Measurements from ENCODE around the gene RBM47.
"Not testable (repeated sequence)": the region's sequence is repeated elsewhere in the genome, so short reads cannot be mapped to it uniquely, and the experiment has no call there.

The RBM47 gene

DNA sequence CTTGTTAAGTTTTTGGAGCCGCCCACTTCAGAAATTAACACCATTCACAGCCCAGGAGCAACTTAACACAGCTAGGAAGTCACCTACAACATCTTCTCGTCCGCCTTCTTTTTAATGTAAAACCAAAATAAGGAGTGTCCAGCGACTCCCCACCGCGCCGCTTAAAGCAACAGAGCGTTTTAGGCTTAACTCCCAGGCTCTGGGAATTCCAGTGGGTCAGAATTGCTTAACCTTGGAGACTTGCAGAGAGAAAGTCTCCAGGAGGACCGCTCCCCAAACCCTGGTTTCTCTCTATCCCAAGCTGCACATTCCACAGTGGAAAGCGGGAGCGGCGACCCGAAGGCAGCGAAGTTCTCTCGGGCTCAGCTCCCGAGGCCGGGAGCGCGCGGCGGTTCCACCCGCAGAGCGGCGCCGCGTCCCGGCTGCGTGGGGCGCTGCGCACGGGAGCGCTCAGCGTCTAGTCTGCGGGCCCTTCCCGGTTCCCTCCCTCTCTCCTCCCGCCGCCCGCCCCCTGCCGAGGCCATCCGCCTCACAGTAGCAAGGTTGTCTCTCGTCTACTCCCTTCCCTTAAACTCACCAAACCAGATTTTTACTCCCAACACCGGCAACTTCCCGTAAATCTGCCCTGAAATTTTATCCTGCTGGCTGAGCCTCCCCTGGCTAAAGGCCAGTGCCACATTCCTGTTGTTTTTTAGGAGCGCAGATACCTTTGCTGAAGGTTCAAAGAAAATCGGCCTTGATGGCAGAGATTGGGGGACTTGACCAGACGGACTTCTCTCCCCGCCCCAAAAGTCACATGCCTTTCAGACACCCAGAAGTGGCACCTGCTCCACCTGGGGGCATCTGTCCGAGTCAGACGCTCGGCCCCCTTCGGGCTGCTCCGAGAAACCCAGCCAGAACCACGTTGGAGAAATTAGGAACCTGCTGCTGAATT, at the start of gene RBM47:
Gene RBM47 (minus strand): TSS at position 464 of the 934 bp plus-strand sequence. CDS start 190,971 bp downstream, outside the sequence.
- peak in 1 of 2 donors; percentile 30 for DNase-seq

DNA sequence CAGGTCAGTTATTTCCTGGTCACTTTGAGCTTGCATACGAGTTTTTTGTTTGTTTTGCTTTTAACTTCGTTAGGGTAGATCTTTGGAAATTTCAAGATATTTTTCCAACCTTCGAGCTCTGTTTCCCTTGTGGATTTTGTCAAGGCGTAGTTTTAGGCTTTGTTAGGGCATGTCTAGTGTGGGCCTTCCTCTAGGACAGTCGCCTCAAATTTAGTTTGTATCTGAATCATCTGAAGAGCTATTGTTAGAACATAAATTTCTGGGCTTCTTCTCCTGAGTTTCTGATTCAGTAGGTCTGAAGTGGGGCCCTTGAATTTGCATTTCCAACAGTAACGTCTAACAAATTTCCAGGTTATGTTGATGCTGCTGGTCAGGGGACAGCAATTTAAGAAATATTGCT, 48.8 kb upstream of the RBM47 start:
- no peak for DNase-seq

- DNase-seq: no peak
These were observed 45.5 kb upstream of the RBM47 start for GRCh38 chr4:40675166-40675565.

GRCh38 chr4:40672528-40673522, 43.2 kb upstream of the RBM47 start:
- no peak for DNase-seq

DNA sequence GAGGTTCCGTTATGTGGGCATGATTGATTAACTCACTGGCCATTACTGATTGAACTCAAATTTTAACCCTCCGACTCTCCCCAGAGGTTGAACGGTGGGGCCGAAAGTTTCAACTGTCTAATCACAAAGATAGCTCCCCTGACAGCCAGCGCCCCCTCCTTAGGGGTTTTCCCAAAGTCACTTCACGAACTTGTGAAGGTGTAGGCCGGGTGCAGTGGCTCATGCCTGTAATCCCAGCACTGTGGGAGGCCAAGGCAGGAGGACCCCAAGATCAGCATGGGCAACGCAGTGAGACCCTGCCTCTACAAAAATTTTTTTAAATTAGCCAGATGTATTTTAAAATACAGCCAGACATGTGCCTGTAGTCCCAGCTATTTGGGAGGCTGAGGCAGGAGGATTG, 39.8 kb upstream of the RBM47 start:
- DNase-seq: no peak

DNA sequence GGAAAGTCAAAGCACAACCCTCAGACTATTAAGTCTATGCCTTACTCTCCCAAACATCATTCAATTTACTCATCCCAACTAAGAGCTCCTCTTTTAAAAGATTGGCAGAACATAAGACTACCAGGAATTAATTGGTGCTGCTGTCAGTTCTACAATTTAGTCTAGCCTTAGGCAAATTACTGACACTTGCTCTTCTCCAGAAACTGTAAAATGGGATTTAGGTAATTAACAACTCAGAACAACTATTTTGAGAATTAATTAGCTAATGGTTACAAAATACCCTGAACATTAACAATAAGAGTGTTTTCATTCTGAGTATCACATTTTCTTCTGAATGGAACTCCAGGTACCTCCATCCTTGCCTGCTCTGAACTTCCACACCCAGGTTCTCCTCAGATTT, 36.2 kb upstream of the RBM47 start:
- DNase-seq: no peak

DNA sequence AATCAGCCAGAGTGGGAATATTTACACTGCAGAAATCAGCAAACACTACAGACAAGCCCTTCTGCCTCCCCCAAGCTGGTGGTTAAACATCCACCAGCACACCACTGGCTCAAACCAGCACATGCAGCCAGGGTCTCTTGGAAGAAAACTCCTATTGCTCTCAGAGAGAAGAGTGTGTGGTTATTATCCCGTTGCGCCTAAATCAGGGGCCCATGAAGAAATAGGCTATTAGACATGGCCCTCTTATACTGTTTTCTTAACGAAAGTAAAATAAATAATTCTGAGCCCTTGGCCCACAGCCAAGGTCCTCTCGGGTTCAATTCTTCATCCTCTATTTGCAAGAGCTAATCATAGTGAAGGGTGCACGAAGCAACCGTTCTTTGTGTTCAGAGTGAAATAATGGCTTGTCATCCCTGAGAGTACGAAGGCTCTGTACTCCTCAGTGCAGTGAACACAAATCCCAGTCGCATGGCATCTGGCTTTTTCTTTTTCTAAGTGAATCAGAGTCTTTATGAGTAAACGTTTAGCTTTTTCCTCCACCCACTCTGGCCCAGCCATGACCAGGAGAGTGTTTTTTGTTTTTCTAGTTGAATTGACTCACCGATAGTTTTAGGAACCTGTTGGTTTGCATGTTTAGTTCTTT, 33.4 kb upstream of the RBM47 start:
- DNase-seq: no peak

DNA sequence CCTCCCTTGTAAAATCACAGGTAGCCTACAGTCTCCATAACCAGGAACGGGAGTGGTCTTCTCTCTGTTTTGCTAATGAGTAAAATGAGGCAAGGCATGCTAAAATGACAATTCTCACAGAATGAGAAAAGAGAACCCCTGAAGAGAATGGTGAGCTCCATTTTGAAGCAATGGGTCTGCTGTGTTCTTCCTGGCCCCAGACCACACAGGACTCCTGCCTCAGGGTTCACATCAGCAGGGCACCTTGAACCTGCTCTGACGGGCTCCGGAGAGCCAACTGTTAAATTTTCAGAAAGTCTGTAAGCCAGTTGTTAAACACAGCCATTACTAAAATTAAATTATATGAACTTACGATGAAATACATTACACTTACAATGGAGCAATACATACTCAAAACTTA, 32.1 kb upstream of the RBM47 start:
- no peak for DNase-seq

DNA sequence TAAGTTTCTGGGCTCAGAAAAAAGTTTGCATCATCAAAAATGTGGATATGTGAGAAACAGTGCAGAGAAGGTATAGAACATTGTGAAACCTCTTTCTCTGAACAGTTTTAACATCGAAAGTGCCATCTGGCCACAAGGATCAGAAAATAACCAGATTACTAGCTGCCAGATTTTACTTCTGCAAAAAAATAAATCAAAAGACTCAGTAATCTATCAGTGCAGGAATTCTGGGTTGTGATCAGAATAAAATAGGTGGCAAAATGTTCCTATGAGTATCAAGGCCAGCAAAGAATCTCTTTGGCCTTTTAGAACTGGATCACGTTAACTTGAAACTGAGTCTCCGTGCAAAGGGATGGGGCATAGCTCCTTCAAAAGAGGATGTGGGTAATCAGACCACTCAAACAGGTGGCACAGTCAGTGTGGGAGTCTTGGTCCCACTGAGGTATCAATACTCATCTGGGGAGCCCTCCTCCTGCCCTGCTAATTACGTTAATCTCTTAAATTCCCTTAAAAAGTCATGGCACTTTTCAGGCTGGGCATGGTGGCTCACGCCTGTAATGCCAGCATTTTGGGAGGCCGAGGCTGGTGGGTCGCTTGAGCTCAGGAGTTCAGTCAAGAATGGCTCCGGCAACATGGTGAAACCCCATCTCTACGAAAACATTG, 26.7 kb upstream of the RBM47 start:
- DNase-seq: no peak

GRCh38 chr4:40651280-40651679, 21.6 kb upstream of the RBM47 start:
- DNase-seq: no peak

GRCh38 chr4:40649321-40649720, 19.7 kb upstream of the RBM47 start:
- DNase-seq: no peak

- DNase-seq: no peak
These were observed 19.1 kb upstream of the RBM47 start for GRCh38 chr4:40648742-40649281.

- no peak for DNase-seq
These were observed 18.5 kb upstream of the RBM47 start for GRCh38 chr4:40648131-40648530.

- no peak for DNase-seq
These were observed 15.9 kb upstream of the RBM47 start for GRCh38 chr4:40645586-40645985.

GRCh38 chr4:40632080-40632479, 2.4 kb upstream of the RBM47 start:
- DNase-seq: no peak

- peak in 1 of 2 donors; percentile 27 for DNase-seq
These were observed 814 bp upstream of the RBM47 start for GRCh38 chr4:40630335-40631021.

GRCh38 chr4:40628888-40629287, 776 bp downstream of the RBM47 start:
- no peak for DNase-seq

DNA sequence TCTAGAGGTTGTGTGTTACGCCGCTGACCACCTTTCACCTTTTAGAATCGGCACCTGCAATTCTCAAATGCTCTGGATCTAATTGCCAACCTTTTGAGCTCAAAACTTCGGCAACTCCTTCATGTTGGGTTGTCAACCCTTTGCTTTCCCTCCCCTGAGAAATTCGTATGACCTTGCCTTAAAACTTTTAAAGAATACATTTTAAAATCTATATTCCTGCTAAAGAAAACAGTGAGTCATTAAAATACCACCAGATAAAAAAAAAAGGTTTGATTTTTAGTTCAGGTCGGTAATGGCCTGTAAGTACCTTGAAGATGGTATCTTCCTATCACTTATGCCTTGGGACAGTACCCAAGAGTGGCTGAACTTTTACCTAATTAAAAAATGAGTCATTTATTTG, 1.3 kb downstream of the RBM47 start:
- not testable (repeated sequence) for DNase-seq

DNA sequence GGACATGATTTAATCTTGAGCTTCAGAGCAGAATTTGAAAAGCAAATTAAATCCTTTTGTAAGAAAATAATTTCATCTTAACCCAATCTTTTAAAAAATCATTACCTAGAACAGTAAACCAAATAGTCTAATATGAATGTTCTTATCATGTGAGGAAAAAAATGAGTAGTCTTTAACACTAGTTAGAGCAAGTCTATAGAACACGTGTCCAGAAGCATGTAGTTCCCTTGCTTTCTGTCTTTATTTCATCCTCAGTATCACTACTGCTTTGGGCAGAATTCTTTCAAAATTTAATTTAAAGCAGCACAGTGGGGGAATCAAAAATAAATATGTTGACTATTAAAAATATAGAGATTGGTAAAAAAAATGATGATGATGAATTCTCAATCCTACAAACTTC, 2.1 kb downstream of the RBM47 start:
- DNase-seq: no peak

DNA sequence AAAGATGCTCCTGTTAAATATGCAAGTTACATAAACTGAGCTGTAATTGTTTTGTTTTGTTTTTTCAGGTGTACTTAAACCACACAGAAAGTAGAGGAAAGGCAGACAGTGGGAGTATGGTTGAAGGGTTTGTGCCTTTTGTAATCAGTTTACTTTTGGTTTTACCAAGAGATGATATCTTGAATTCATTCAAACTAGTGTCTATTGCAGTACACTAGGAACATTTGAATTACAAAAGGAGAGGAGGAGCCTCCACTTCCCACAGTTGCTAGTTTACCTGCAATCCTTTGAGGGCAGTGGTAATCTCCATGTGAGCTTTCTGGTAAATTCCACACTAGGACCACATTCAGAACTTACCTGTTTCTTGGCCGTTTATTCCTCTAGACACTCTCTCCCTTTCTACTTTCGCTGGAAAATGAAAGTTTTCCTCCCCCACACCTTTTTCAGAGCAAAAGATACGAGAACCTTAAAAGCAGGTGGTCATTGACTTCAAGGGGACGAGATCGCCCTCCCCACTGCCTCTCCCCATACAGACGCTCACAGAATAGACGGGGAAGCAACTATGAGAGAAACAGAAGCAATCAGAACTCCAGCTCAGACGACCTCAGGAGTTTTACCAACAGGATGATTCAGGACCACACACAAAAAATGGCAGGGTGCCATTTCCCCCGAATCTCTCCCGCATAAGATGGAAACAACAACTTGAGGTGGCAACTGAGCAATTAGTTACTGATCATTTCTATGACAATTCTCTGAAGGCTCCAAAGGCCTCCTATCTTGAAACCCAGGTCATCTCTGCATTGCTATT, 3.3 kb downstream of the RBM47 start:
- no peak for DNase-seq

GRCh38 chr4:40623707-40624106, 6.0 kb downstream of the RBM47 start:
- DNase-seq: no peak

Data from hippocampal formation (tissue), 2 donors.